ENCODE data around the gene MBD6.

DNA sequence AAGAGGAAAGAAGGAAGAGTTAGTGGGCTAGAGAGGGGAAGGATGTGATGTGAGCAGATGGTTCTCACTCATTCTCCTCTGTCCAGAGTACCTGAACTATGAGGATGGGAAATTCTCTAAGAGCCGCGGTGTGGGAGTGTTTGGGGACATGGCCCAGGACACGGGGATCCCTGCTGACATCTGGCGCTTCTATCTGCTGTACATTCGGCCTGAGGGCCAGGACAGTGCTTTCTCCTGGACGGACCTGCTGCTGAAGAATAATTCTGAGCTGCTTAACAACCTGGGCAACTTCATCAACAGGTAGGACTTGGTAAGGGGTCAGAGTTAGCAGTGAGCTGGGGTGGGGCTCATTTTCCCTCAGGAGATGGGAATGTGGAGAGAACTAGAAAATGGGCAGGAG lies 10.0 kb upstream of the MBD6 start:
- TF ChIP-seq POLR2A (IDR thresholded peaks at IDR 0.05) (no peak), EP300 (IDR thresholded peaks at IDR 0.05) (no peak)
- TF ChIP-seq, protein P1, sequence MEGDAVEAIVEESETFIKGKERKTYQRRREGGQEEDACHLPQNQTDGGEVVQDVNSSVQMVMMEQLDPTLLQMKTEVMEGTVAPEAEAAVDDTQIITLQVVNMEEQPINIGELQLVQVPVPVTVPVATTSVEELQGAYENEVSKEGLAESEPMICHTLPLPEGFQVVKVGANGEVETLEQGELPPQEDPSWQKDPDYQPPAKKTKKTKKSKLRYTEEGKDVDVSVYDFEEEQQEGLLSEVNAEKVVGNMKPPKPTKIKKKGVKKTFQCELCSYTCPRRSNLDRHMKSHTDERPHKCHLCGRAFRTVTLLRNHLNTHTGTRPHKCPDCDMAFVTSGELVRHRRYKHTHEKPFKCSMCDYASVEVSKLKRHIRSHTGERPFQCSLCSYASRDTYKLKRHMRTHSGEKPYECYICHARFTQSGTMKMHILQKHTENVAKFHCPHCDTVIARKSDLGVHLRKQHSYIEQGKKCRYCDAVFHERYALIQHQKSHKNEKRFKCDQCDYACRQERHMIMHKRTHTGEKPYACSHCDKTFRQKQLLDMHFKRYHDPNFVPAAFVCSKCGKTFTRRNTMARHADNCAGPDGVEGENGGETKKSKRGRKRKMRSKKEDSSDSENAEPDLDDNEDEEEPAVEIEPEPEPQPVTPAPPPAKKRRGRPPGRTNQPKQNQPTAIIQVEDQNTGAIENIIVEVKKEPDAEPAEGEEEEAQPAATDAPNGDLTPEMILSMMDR (IDR thresholded peaks at IDR 0.05) = no peak
